Measurements from ENCODE around the gene YAF2.
A peak's percentile ranks its signal among the peaks of the same experiment; 100 is the strongest.
"Not testable (repeated sequence)": the region's sequence is repeated elsewhere in the genome, so short reads cannot be mapped to it uniquely, and the experiment has no call there.

Gene YAF2

GRCh38 chr12:42252645-42253044, 14.6 kb upstream of the YAF2 start:
- ATAC-seq = not testable (repeated sequence)

GRCh38 chr12:42249033-42249432, 11.0 kb upstream of the YAF2 start:
- ATAC-seq = not testable (repeated sequence)

- ATAC-seq = no peak
These were observed 2.2 kb upstream of the YAF2 start for GRCh38 chr12:42240131-42240750.

- peak; percentile 34 to 42 for ATAC-seq
These were observed 202 bp downstream of the YAF2 start for GRCh38 chr12:42237853-42238239.

- ATAC-seq = peak; percentile 77
These were observed 796 bp downstream of the YAF2 start for GRCh38 chr12:42237052-42237852.

GRCh38 chr12:42236017-42236416, 2.0 kb downstream of the YAF2 start:
- no peak for ATAC-seq

GRCh38 chr12:42235426-42235825, 2.6 kb downstream of the YAF2 start:
- ATAC-seq = no peak

- ATAC-seq = no peak
These were observed 3.1 kb downstream of the YAF2 start for GRCh38 chr12:42234970-42235369.

GRCh38 chr12:42227525-42227924, 10.5 kb downstream of the YAF2 start:
- not testable (repeated sequence) for ATAC-seq

GRCh38 chr12:42224501-42224900, 13.5 kb downstream of the YAF2 start:
- not testable (repeated sequence) for ATAC-seq

- no peak for ATAC-seq
These were observed 15.3 kb downstream of the YAF2 start for GRCh38 chr12:42222724-42223123.

GRCh38 chr12:42221726-42222125, 16.3 kb downstream of the YAF2 start:
- peak; percentile 67 to 73 for ATAC-seq

- no peak for ATAC-seq
These were observed 20.4 kb downstream of the YAF2 start for GRCh38 chr12:42217656-42218055.

GRCh38 chr12:42216737-42217136, 21.3 kb downstream of the YAF2 start:
- no peak for ATAC-seq

GRCh38 chr12:42215759-42216158, 22.3 kb downstream of the YAF2 start:
- ATAC-seq = not testable (repeated sequence)

GRCh38 chr12:42213954-42214426, 24.1 kb downstream of the YAF2 start:
- ATAC-seq = no peak

GRCh38 chr12:42213023-42213422, 25.0 kb downstream of the YAF2 start:
- ATAC-seq = no peak

GRCh38 chr12:42208574-42208973, 29.5 kb downstream of the YAF2 start:
- no peak for ATAC-seq

GRCh38 chr12:42204819-42205218, 33.2 kb downstream of the YAF2 start:
- ATAC-seq = no peak

- no peak for ATAC-seq
These were observed 33.7 kb downstream of the YAF2 start for GRCh38 chr12:42204362-42204761.

GRCh38 chr12:42201063-42201462, 37.0 kb downstream of the YAF2 start:
- no peak for ATAC-seq

- no peak for ATAC-seq
These were observed 39.0 kb downstream of the YAF2 start for GRCh38 chr12:42199007-42199406.

- no peak for ATAC-seq
These were observed 41.1 kb downstream of the YAF2 start for GRCh38 chr12:42196723-42197603.

Measured in activated CD4-positive, CD25-positive, alpha-beta regulatory T cell treated with anti-CD3 and anti-CD28 coated beads, Interleukin-2, amount 50 U/mL, for 24 hours (primary cell).